ENCODE data around the gene PRRG1.

The PRRG1 gene

DNA sequence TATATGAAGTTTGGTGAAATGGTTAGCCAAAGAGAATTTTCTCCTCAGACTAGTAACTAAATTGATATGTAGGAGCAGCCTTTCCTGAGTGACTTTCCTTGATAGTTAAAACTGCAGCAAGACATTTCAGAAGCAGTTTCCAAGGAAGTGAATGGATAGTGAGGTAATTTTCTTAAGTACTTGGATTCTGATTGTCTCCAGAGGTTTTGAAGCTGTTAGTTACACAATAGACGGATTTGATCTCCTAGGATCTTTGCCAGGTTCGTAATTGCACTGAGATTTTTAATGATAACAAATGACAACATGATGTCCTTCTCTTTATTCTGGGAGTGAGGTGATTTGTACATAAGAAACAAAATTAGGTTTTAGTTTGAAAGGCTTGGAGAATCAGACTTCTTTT lies 29.2 kb downstream of the PRRG1 start:
- no peaks in the 10 kb centered on the region for H3K79me2 ChIP-seq (ENCODE audit: insufficient read depth, low read length)
- H3K9ac ChIP-seq (ENCODE audit: low read length) = no peak overlapping the region
- no peaks in the 10 kb centered on the region for H3K9me2 ChIP-seq (replicated peaks; ENCODE audit: insufficient read depth, low read length)
- no peak overlapping the region for H2AFZ ChIP-seq (ENCODE audit: low read depth, low read length, severe bottlenecking)
- H3K27me3 ChIP-seq (ENCODE audit: low read length) = no peaks in the 10 kb centered on the region
- no peak overlapping the region for H3K27ac ChIP-seq (ENCODE audit: low read depth, low read length)
- no peak overlapping the region for H3K4me2 ChIP-seq (ENCODE audit: low read depth, low read length, poor library complexity, severe bottlenecking)
- no peak overlapping the region for H3K4me3 ChIP-seq (ENCODE audit: insufficient read depth, low read length, poor library complexity, severe bottlenecking)
- H3K9me3 ChIP-seq (ENCODE audit: insufficient read depth, low read length) = no peaks in the 10 kb centered on the region
- TF ChIP-seq, protein P1, sequence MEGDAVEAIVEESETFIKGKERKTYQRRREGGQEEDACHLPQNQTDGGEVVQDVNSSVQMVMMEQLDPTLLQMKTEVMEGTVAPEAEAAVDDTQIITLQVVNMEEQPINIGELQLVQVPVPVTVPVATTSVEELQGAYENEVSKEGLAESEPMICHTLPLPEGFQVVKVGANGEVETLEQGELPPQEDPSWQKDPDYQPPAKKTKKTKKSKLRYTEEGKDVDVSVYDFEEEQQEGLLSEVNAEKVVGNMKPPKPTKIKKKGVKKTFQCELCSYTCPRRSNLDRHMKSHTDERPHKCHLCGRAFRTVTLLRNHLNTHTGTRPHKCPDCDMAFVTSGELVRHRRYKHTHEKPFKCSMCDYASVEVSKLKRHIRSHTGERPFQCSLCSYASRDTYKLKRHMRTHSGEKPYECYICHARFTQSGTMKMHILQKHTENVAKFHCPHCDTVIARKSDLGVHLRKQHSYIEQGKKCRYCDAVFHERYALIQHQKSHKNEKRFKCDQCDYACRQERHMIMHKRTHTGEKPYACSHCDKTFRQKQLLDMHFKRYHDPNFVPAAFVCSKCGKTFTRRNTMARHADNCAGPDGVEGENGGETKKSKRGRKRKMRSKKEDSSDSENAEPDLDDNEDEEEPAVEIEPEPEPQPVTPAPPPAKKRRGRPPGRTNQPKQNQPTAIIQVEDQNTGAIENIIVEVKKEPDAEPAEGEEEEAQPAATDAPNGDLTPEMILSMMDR (IDR thresholded peaks at IDR 0.05; ENCODE audit: insufficient read depth, low read length, poor library complexity, severe bottlenecking) = no peak
- TF ChIP-seq EZH2phosphoT487 (conservative IDR thresholded peaks at IDR 0.05; ENCODE audit: low read length) = no peak
- no peaks in the 10 kb centered on the region for H3F3A ChIP-seq (ENCODE audit: insufficient read depth)
- H4K20me1 ChIP-seq (ENCODE audit: low read depth, low read length) = no peaks in the 10 kb centered on the region
- H3K36me3 ChIP-seq (ENCODE audit: low read length) = no peaks in the 10 kb centered on the region

DNA sequence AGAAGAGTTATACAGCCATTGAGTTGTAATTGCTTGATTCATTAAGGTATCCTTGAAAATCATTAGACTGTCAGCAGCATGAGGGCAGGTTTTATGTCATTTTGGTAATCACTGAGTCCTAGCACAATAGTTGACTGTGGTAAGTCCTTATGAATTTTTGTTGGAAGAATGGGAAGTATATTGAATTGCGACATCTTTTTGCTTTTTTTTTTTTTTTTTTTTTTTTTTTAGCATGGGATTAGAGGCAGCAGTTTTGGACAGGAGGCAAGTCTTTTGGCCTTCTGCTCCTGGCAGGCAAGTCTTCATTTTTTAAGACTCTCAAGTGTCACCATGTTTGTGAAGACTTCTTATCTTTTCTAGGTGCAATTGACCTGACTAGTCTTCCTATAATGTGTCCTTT lies 29.7 kb downstream of the PRRG1 start:
- H3K9ac ChIP-seq (ENCODE audit: low read length) = no peak overlapping the region
- H3K27me3 ChIP-seq (ENCODE audit: low read length) = no peaks in the 10 kb centered on the region
- no peak for TF ChIP-seq EZH2phosphoT487 (conservative IDR thresholded peaks at IDR 0.05; ENCODE audit: low read length)
- TF ChIP-seq, protein P1 (IDR thresholded peaks at IDR 0.05; ENCODE audit: insufficient read depth, low read length, poor library complexity, severe bottlenecking) = no peak
- H3K36me3 ChIP-seq (ENCODE audit: low read length) = no peaks in the 10 kb centered on the region
- no peaks in the 10 kb centered on the region for H3K9me2 ChIP-seq (replicated peaks; ENCODE audit: insufficient read depth, low read length)
- no peaks in the 10 kb centered on the region for H4K20me1 ChIP-seq (ENCODE audit: low read depth, low read length)
- no peak overlapping the region for H3K4me3 ChIP-seq (ENCODE audit: insufficient read depth, low read length, poor library complexity, severe bottlenecking)
- H3F3A ChIP-seq (ENCODE audit: insufficient read depth) = no peaks in the 10 kb centered on the region
- no peaks in the 10 kb centered on the region for H3K79me2 ChIP-seq (ENCODE audit: insufficient read depth, low read length)
- no peaks in the 10 kb centered on the region for H3K9me3 ChIP-seq (ENCODE audit: insufficient read depth, low read length)
- no peak overlapping the region for H3K4me2 ChIP-seq (ENCODE audit: low read depth, low read length, poor library complexity, severe bottlenecking)
- H2AFZ ChIP-seq (ENCODE audit: low read depth, low read length, severe bottlenecking) = no peak overlapping the region
- no peak overlapping the region for H3K27ac ChIP-seq (ENCODE audit: low read depth, low read length)

DNA sequence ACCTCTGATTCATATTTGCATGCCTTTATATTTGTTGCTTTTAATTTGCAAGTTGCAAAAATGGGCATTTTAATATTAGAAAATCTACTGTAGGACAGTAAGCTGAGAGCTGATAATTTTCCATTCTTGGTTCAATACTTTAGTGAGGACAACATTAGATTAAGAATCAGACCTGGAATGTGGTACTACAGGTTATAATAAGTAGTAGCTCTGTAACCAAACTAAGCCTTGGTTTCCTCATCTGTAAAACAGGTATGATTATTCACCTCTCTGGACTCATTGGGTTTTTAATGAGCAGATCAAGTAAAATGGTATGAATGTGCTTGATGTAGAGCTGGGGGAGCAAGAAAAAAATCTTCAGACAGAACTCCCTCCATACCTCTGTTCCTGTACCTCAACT lies 31.1 kb downstream of the PRRG1 start:
- no peaks in the 10 kb centered on the region for H3K9me2 ChIP-seq (replicated peaks; ENCODE audit: insufficient read depth, low read length)
- no peaks in the 10 kb centered on the region for H3K27me3 ChIP-seq (ENCODE audit: low read length)
- no peak overlapping the region for H3K27ac ChIP-seq (ENCODE audit: low read depth, low read length)
- no peaks in the 10 kb centered on the region for H3F3A ChIP-seq (ENCODE audit: insufficient read depth)
- no peak overlapping the region for H2AFZ ChIP-seq (ENCODE audit: low read depth, low read length, severe bottlenecking)
- no peaks in the 10 kb centered on the region for H3K36me3 ChIP-seq (ENCODE audit: low read length)
- no peaks in the 10 kb centered on the region for H4K20me1 ChIP-seq (ENCODE audit: low read depth, low read length)
- H3K79me2 ChIP-seq (ENCODE audit: insufficient read depth, low read length) = no peaks in the 10 kb centered on the region
- no peak for TF ChIP-seq EZH2phosphoT487 (conservative IDR thresholded peaks at IDR 0.05; ENCODE audit: low read length)
- TF ChIP-seq, protein P1 (IDR thresholded peaks at IDR 0.05; ENCODE audit: insufficient read depth, low read length, poor library complexity, severe bottlenecking) = no peak
- H3K4me3 ChIP-seq (ENCODE audit: insufficient read depth, low read length, poor library complexity, severe bottlenecking) = no peak overlapping the region
- H3K9ac ChIP-seq (ENCODE audit: low read length) = no peak overlapping the region
- H3K4me2 ChIP-seq (ENCODE audit: low read depth, low read length, poor library complexity, severe bottlenecking) = no peak overlapping the region
- no peaks in the 10 kb centered on the region for H3K9me3 ChIP-seq (ENCODE audit: insufficient read depth, low read length)
